Activated T-cell treated with anti-CD3 and anti-CD28 coated beads, Interleukin-2, amount 50 U/mL, for 48 hours (primary cell): Measurements from ENCODE around the gene KCNN3.
"Not testable (repeated sequence)": the region's sequence is repeated elsewhere in the genome, so short reads cannot be mapped to it uniquely, and the experiment has no call there.

Experiments
- DNase-seq, 2 experiments: peaks; one replicate each; pipeline ENCODE4 v3.0.0-alpha.2; 2020

KCNN3 gene

DNA sequence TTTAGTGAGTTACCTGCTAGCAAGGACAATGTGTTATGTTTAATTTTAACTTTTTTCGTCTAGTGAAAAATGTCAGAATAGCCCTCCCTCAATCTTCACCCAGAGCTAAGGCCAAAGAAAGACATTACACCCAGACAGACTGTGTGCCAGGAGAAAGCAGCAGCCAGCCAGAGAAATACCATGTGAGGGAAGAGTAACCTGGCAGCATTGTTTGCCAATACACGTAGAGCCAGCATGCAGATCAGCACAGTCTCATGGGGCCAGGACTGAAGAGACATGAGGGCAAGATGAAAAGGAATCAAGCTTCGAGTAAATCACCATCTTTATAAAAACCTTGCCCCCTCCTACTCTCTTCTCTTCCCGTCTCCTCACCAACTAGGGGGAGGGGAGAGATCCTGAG lies 173.6 kb downstream of the KCNN3 start:
- no peak for DNase-seq

DNA sequence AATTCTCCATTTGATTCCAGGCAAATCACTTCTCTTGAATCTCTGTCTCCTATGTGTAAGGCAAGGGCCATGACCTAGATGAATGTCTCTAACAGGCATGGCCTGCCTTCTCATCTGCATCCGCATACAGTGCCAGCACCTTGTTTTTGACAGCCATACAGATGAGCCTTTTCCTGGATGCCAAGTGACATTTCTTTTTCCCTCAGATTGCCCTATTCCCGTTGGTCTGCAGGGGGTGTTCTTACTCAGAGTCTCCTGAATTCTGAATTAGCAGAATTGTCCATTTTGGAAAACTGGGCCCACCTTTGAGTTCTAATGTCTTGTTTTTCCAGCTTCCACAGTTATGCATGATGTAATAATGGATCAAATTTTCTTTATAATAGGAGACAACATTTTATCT lies 174.1 kb downstream of the KCNN3 start:
- DNase-seq = no peak

- no peak for DNase-seq
Observed at GRCh38 chr1:154694995-154695394, 175.1 kb downstream of the KCNN3 start.

GRCh38 chr1:154689083-154689482 lies 181.0 kb downstream of the KCNN3 start:
- DNase-seq = no peak

GRCh38 chr1:154686507-154686906 lies 183.6 kb downstream of the KCNN3 start:
- no peak for DNase-seq

GRCh38 chr1:154683820-154684219 lies 186.3 kb downstream of the KCNN3 start:
- no peak for DNase-seq

DNA sequence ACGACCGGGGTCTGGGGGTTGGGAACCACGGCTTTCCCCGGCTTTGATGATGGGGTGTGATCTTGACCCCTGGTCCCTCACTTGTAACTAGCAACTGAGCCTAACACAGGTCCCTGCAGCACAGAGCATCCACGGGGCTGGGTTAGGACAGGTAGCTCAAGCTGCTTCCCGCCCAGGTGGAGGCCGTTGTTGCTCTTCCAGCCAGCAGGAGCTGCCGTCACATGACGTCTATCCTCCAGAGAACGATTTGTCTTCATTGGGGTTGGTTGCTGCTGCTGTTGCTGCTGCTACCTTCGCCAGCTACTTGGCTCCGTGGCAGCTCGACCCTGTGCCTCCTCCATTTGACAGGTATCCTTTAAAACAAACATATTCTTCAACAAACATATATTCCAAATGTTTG lies 187.8 kb downstream of the KCNN3 start:
- DNase-seq = no peak

DNA sequence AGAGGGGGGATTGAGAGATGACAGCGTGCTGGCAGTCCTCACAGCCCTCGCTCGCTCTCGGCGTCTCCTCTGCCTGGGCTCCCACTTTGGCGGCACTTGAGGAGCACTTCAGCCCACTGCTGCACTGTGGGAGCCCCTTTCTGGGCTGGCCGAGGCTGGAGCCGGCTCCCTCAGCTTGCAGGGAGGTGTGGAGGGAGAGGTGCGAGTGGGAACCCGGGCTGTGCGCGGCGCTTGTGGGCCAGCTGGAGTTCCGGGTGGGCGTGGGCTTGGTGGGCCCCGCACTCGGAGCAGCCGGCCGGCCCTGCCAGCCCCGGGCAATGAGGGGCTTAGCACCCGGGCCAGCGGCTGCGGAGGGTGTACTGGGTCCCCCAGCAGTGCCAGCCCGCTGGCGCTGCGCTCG lies 192.2 kb downstream of the KCNN3 start:
- not testable (repeated sequence) for DNase-seq

GRCh38 chr1:154676847-154677246 lies 193.2 kb downstream of the KCNN3 start:
- DNase-seq = not testable (repeated sequence)

DNA sequence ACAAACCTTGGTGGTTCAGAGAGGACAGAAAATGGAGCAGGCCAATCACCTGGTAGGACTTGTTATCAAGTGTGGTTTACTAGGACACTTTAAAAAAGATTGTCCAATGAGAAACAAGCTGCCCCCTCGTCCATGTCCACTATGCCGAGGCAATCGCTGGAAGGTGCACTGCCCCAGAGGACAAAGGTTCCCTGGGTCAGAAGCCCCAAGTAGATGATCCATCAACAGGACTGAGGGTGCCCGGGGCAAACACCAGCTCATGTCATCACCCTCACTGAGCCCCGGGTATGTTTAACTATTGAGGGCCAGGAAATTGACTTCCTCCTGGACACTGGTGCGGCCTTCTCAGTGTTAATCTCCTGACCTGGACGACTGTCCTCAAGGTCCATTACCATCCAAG lies 195.6 kb downstream of the KCNN3 start:
- not testable (repeated sequence) for DNase-seq

- DNase-seq = not testable (repeated sequence)
Observed at GRCh38 chr1:154672245-154672644, 197.8 kb downstream of the KCNN3 start.

GRCh38 chr1:154671412-154671811 lies 198.7 kb downstream of the KCNN3 start:
- peak; percentile 29 to 39 for DNase-seq

DNA sequence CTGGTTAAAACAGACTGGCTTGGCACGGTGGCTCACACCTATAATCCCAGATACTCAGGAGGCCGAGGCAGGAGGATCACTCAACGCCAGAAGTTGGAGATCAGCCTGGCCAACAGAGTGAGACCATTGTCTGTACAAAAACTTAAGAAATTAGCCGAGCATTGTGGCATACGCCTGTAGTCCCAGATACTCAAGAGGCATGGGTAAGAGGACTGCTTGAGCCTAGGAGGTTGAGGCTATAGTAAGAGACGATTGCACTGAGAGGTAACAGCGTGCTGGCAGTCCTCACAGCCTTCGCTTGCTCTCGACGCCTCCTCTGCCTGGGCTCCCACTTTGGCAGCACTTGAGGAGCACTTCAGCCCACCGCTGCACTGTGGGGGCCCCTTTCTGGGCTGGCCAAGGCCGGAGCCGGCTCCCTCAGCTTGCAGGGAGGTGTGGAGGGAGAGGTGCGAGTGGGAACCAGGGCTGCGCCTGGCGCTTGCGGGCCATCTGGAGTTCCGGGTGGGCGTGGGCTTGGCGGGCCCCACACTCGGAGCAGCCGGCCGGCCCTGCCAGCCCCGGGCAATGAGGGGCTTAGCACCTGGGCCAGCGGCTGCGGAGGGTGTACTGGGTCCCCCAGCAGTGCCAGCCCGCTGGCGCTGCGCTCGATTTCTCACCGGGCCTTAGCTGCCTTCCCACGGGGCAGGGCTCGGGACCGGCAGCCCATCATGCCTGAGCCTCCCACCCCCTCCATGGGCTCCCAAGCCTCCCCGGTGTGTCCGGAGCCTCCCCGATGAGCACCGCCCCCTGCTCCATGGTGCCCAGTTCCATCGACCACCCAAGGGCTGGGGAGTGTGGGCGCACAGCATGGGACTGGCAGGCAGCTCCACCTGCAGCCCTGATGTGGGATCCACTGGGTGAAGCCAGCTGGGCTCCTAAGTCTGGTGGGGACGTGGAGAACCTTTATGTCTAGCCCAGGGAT lies 199.5 kb downstream of the KCNN3 start:
- DNase-seq = not testable (repeated sequence)

DNA sequence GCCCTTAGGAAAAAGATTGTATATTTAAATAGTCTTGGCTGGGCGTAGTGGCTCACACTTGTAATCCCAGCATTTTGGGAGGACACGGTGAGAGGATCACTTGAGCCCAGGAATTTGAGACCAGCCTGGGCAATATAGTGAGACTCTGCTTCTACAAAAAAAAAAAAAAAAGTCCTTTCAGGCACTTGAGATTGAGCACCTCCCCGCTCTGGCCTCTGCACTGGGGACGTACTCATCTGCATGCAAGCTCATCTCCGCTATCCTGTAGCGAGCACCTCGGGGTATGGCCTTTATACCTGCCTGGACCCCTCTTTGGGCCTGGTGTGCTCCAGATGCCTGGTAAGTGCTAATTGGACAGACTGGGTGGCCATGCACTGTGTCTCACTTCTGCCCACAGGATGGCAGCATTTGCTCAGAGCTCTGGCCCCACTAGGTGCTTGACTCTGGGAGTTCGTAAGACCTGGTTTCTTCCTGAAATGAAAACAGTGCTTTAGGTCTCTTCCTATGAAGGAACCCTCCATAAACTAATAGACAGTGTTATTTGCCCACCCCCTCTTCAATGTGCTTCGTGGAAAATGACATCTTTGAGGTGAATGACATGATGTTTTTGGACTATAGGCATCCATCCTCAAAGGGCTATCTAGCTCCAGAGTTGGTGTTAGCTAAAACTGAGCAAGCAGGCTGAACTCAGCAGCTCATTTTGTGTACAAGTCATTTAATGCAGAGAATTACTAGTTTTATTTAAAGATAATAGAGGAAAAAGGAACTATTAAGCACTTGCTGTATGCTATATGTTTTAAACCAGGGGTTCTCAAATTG lies 200.4 kb downstream of the KCNN3 start:
- DNase-seq = peak; percentile 81 to 83

DNA sequence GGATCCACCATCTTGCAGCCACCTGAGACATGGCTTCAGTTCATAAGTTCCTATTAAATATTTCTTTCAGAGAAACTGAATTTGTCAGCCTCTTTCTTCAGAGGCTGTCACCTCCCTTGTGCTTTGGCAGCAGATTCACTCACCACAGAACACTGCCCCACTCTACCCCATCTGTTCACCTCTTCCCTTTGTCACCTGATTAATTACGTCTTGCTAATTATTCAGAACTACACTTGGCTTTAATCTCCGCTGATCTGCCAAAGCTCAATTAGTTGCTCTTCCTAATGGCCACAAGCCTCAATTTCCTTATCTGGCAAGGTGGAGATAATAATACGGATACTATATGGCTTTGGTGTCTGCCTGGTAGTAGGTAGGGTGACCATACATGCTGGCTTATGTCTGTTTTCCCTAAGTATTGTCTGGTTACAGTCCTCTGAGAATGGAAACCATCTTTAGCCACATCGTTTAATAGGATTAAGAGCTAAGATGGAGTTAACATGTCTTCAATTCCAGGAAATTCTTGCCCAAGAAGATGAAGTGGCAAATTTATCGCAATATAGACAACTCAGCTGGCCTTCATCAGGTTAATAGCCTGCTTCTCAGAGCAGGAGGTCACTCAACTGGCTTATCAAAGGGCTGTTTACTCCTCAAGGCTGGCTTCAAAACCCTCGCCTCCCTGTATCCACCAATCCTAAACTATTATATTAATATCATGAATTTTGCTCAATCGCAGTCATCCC lies 203.9 kb downstream of the KCNN3 start:
- no peak for DNase-seq

DNA sequence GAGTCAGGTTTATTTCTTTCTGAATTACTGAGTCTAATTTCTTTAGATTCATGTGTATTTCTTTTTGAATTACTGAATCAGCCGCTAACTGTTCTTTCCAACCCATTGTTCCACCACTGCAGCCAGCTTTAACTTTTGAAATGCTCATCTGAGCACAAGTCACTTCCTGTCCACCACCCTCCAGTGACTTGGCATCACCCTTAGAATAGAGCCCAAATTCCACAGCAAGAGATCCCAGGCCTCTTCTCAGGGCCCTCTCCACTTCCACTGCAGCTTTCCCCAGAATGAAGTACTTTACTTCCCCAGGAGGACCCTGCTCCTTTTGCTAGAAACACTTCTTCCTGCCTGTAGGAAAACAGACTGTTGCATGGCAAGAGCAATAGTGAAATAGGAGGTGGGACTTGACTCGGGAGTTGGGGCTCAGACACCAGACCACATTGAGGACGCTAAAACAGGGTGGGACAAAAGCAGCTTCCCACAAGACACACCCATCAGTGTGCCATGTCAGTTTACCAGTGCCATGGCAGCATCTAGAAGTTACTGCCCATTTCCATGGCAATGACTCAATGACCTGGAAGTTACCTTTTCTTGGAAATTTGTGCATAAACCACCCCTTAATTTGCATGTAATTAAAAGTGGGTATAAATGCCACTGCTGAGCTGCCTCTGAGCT lies 205.6 kb downstream of the KCNN3 start:
- DNase-seq = no peak

- no peak for DNase-seq
Observed at GRCh38 chr1:154663471-154664060, 206.5 kb downstream of the KCNN3 start.

GRCh38 chr1:154661110-154661509 lies 209.0 kb downstream of the KCNN3 start:
- DNase-seq = no peak

- DNase-seq = no peak
Observed at GRCh38 chr1:154659823-154660592, 210.1 kb downstream of the KCNN3 start.

DNA sequence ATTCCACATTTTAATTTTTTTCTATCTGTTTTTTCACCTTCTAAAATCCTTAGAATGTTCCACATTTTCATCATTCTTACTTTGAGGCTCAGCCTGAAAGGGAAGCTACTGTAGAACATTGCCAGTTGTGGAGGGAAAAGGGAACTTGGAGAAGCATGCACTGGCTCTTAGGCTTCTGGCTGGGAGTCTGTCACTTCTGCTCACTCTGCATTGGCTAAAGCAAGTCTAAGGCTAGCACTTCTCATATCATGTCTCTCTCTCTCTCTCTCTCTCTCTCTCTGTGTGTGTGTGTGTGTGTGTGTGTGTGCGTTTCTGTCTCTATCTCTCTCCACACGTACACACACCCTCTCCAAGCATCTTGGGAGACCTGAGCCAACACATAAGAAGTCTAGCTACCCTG lies 212.5 kb downstream of the KCNN3 start:
- DNase-seq = no peak

- DNase-seq = no peak
Observed at GRCh38 chr1:154652893-154653292, 217.2 kb downstream of the KCNN3 start.
